Measurements from ENCODE around the gene GNG12.

GNG12 gene

DNA sequence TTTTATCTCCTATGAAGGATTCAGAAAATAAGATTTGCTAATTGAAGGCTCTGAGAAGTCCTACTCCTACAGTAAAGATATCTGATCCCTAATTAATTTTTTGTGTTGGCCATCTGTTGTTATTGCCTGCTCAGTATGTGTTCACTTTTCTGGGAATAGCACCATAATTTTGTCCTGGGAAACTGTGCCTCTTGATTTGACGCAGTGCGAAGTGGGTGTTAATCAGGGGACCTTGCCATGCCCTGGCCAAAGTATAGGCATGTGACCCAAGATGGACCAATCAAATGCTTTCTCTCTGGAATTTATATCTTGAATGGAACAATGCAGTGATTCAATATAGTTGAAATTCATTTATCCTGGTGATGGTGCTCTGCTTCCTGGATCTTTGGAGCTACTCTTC, 30.4 kb upstream of the GNG12 start:
- H3K27ac ChIP-seq = no peak overlapping the region
- TF ChIP-seq, protein P1, sequence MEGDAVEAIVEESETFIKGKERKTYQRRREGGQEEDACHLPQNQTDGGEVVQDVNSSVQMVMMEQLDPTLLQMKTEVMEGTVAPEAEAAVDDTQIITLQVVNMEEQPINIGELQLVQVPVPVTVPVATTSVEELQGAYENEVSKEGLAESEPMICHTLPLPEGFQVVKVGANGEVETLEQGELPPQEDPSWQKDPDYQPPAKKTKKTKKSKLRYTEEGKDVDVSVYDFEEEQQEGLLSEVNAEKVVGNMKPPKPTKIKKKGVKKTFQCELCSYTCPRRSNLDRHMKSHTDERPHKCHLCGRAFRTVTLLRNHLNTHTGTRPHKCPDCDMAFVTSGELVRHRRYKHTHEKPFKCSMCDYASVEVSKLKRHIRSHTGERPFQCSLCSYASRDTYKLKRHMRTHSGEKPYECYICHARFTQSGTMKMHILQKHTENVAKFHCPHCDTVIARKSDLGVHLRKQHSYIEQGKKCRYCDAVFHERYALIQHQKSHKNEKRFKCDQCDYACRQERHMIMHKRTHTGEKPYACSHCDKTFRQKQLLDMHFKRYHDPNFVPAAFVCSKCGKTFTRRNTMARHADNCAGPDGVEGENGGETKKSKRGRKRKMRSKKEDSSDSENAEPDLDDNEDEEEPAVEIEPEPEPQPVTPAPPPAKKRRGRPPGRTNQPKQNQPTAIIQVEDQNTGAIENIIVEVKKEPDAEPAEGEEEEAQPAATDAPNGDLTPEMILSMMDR (conservative IDR thresholded peaks at IDR 0.05) = no peak

DNA sequence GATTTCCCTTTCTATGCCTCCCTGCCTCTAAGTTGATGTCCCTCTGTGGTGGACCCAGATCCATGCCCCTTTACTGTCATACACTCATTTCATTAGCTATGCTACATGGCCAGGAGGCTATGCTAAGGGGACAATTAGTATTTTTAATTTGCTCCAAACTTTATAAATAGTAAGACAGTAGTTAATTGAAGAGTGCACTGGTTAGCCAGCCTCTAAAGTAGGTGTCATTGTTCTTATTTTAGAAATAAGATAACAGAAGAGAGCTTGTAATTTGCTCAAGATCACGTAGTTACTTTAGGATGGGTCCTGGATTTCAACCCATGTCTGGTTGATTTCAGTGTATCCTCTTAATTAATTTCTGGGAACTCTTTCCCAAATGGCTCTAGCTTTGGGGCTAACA, 29.4 kb upstream of the GNG12 start:
- H3K27ac ChIP-seq = no peak overlapping the region
- TF ChIP-seq, protein P1 (conservative IDR thresholded peaks at IDR 0.05) = no peak

DNA sequence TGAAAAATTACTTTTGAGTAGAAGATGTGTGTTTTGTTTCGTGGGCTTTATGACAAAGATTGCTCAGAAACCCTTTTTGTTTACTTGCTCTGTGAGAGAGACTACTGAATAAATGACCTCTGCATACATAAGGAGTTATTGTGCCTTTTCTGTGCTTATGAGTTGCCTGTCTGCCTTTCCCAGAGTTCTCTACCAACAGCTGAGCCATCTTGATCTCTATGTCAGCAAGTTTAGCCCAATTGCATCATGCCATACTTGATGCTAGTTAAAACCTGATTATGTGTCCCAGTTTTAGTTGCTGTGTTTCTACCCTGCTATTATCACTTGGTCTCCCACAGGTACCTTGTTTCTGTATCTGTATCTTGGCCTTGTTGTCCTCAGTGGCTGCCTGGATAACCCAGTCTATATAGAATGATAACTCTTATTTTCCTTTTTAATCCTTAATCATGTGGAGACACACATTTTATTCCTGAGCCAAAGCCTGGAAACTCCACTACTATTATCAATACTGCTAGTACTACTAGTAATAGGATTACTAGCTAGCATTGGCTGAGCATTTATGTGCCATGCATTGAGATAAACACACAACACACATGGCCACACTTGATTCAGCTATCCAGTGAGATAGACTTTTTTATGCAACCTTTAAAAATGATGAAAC, 28.7 kb upstream of the GNG12 start:
- H3K27ac ChIP-seq = no peak overlapping the region
- TF ChIP-seq, protein P1 (conservative IDR thresholded peaks at IDR 0.05) = no peak

DNA sequence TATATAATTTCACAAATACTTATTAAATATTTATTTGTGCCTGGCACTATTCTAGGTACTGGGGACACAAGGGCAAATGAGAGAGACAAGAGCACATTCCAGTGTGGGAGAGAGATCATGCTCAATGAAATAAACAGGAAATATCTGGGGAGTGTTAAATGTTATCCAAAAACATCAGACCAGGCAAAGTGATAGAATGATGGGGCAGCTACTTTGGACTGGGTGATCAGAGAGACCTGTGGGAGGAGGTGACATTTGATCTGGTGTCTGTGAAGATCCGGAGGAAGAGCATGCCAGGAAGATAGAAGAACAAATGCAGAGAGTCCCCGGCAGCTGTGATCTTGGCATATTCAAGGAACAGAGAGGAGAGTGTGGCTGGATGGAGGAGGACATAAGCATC, 27.5 kb upstream of the GNG12 start:
- TF ChIP-seq, protein P1 (conservative IDR thresholded peaks at IDR 0.05) = no peak
- H3K27ac ChIP-seq = no peak overlapping the region

DNA sequence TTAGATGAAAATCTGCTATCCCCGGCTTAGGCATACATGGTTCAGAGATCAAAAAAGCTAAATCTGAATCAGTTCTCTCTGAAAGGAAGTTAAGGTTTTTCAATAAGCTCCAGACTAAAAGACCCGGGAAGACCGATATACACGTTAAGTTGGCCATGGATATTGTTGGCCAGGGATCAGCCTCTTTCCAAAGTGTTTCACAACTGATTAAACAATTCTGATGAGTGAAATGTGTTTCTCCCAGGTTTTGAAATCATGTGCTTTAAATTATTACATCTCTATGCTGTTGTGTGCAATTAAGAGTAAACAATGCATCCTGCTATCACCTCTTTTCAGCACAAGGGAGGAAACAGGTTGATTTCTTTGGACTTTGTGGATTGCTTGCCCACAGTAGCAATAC, 23.7 kb upstream of the GNG12 start:
- H3K27ac ChIP-seq = no peak overlapping the region

DNA sequence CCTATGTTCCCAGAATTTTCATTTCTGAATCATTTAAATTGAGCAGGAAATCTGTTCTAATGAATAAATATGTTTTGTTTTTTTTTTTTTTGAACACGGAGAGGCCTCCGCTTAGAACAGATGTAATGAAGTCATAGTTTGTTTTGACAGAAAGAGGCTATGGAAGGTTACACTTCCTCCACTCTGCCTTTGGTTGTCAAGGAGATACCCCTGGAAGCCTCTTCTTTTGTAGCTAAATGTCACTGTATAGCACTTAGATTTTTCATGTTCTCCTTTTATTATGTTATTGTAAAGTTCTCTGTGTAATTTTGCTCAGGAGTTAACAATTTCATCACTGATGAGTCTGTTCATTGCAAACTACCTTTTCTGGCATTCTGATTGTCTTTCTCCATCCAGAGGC, 22.7 kb upstream of the GNG12 start:
- TF ChIP-seq, protein P1 (conservative IDR thresholded peaks at IDR 0.05) = no peak

More for the DNA sequence above, 23.7 kb upstream of the GNG12 start:
- TF ChIP-seq, protein P1 (conservative IDR thresholded peaks at IDR 0.05) = no peak

DNA sequence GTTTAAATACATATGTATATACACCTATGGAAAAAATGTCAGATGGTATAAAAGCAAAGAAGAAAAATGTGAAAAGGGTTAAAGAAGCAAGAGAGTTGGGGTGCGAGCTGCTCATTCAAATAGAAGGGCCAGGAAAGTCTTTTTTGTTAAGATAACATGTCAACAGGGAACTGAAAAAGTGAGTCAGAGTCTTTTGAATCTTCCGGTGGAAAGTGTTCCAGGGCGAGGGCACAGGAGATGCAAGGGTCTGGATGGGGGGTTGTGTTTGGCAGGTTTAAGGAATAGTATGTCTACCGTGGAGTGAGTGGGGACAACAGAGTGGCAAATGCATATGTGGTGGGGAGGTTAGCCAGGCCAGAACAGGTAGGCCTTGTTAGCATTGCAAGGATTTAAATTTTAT, 22.2 kb upstream of the GNG12 start:
- TF ChIP-seq, protein P1 (conservative IDR thresholded peaks at IDR 0.05) = no peak
- no peak overlapping the region for H3K27ac ChIP-seq

More for the DNA sequence above, 22.7 kb upstream of the GNG12 start:
- H3K27ac ChIP-seq = no peak overlapping the region
